C4-2B (cell line): ENCODE data around the gene EVC.

ENCODE experiments used
- CTCF ChIP-seq: fragments of 450-650 bp; conservative IDR thresholded peaks from 2 replicates; pipeline ENCODE4 v1.5.1; 2017; ENCODE audit warnings: mild to moderate bottlenecking
- ZFX ChIP-seq: fragments of 450-650 bp; IDR thresholded peaks from 2 replicates; pipeline ENCODE4 v1.6.1; 2017

- TF ChIP-seq CTCF (no peak), ZFX (no peak)
These were observed 14.7 kb upstream of the EVC start for GRCh38 chr4:5696341-5696740.
